OCI-LY3 (cell line): ENCODE results near the gene CORO6.

Experiments used
- CTCF ChIP-seq: fragments of 200-600, 300-600 bp; sonication (generic); IDR thresholded peaks from 2 replicates; pipeline ENCODE4 v1.5.1; 2014; ENCODE audit warnings: antibody characterized with exemption, low read length, low read depth
- EZH2phosphoT487 ChIP-seq: fragments of 200-600 bp; shearing (Covaris generic); IDR thresholded peaks from 2 replicates; pipeline ENCODE4 v1.6.1; 2018; ENCODE audit warnings: antibody characterized with exemption, mixed run types, low read depth

GRCh38 chr17:29582254-29582765, 40.4 kb downstream of the CORO6 start:
- no peak for TF ChIP-seq CTCF
- no peak for TF ChIP-seq EZH2phosphoT487
